Measurements from ENCODE around the gene VPS51.

DNA sequence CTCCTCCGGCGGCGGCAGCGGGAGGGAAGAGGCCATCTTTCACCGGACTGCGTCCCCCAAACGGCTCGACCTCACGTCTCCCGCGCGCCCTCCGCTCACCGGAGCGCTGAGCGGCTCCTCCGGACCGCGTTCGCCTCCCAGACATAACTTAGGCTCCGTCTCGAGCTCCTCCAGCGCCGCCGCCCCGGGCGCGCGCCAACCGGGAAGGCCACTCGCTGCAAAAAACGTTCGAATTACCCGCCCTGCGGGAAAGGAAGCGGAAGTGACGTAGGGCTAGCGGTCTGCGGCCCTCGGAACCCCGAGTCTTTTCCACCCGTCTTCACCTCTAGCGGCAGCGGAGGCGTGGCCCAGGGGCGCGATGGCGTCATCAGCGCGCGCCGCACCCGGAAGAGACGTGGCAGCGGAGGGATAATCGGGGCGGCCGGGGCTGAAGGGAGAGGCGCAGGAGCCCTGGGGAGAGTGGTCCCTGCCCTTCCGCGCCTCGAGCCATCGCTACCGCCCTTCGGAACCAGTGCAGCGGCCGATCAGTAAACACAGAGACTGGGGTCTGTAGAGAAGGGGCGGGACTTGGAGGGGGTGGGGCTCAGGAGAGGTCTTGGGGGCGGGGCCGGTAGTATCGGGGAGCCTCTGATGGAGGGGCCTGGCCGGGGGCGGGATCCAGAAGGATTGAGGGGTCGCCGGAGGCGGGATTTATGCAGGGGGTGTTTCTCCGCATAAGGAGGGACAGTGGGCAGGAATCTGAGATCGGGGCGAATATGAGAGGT, 12.0 kb upstream of the VPS51 start, which contains the start of the genes CDCA5 and ZFPL1:
- TF ChIP-seq CTCF (IDR thresholded peaks at IDR 0.05; ENCODE audit: low read length): no peak
- no peak for TF ChIP-seq EZH2 (optimal IDR thresholded peaks at IDR 0.05; ENCODE audit: low read depth, low read length)
- TF ChIP-seq EZH2phosphoT487 (IDR thresholded peaks at IDR 0.05; ENCODE audit: low read length): no peak

All from MM.1S (cell line).